Activated CD8-positive, alpha-beta memory T cell treated with anti-CD3 and anti-CD28 coated beads, Interleukin-2, amount 50 U/mL, for 48 hours (primary cell): ENCODE results near the gene CKB.
A peak's percentile ranks its signal among the peaks of the same experiment; 100 is the strongest.

Experiments
- DNase-seq: peaks from one replicate; pipeline ENCODE4 v3.0.0-alpha.2; 2020

CKB gene

DNA sequence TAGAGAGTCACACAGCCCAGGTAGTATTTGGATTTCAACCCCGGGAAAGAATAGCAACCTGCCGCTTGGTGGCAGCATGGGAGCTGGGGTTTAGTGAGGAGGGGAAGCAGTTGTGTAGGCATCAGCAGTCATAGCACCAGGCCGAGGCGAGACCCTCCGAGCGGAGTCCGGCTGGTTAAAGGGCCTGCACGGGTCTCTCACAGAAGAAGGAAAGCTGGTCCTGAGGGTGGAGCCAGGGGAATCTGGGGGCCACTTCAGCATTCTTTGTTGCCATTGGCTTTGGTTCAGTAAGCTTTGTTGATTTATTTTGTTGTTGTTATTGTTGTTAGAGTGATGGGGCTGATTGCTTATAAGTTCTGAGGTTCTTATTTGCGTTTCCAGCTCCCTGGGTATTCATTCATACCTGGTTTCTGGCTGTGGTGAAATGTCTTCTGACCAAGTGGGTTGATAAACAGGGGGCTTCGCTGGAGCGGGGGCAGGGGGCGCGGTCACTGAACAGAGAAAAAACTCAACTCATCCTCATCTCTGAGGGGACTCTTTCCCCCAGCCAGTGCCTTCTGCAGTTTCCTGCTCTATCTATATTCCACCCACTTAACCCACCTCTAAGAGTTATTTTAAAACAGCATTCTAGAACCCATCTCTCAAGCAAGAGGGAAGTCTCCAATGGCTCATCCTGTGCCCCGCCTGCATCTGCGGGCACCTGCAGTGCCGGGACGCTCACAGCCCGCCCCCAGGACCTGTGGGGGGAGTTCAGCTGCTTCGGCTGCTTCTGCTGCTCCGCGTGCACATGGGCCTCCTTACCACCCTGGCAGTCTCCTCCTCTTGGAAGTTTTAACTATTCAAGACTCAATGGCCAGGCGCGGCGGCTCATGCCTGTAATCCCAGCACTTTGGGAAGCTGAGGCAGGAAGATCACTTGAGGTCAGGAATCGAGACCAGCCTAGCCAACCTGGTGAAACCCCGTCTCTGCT lies 11.6 kb downstream of the CKB start:
- DNase-seq: no peak

DNA sequence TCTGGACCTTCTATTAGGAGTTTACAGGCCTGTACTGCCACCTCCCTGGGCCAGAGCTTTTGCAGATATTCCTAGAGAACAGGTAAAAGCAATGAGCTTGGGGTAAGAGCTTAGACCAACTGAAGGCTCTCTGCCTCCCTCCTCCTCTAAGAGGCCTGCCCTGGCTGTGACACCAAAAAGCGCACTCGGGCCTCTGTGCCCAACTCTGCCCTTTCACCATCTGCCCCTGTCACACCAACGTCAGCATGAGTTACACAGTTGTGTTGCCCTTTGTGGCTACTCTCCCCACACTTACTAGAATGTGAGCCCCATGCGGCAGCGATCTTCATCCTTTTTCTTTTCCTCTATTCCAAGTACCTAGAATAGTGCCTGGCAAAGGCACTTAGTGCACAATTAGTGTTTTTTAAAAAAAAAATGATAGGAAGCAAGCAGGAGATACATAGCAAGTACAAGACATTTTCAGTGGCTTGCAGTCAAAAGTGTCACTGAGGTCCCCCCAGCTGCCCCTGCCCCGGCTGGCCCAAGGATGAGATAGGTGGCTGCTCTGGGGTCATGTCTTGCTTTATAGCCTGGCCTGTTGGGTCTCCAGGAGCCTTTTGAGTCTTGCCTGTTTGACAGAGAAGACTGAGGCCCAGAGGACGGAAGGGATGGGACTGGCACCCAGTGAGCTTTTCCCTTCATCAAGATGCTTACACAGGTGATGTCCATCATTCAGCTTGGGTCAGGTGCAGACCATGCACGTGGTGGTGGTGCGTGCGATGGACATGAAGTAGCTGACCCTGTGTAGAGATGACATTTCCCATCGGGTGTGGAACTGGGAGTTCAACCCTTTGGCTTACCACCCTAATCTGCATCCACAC lies 12.5 kb downstream of the CKB start:
- DNase-seq: no peak

DNA sequence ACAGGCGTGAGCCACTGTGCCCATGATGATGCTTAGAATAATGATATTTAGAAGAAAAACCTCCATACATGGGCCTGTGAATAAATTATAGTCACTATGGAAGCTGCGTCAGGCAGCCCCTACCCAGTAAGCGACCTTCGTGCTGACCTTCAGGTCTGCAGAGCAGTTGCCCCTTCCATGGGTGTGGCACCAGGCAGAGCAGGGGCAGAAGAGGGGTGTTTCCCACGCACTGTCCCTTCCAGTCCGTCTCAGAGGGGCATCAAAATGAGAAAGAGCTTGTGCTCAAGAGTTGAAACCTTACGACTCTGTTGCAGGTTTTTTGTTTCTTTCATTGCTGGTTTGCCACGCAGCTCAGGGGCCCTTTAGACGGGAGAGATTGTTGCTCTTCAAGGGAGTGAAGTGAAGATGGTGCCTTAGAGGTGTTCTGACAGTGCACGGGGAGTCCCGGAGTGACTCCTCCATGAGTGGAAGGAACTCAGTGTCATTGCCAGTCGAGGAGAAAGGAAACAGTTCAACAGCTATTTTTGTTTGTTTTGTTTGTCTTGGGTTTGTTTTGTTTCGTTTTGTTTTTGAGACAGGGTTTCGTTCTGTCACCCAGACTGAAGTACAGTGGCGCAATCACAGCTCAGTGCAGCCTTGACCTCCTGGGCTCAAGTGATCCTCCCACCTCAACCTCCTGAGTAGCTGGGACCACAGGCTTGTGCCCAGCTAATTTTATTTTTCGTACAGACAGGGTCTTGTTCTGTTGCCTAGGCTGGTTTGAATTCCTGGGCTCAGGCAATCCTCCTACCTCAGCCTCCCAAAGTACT lies 13.9 kb downstream of the CKB start:
- no peak for DNase-seq

DNA sequence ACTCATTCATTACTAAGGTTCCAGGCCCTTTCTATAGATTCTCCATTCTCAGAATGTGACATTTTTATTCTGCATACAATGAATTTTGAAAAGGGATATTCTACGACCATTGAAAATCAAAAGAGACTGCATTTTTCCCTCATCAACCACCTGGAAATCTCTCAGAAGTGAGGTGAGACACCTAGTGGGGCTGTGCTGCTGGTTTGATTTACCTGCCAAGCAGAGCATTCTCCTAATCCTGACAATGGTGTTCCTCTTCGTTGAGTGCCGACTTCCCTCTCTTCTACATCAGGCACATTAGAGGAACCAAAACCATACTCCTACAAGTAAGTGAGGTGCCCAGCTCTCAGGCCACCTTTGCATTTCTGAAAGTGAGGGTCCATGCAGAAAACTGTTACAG lies 14.9 kb downstream of the CKB start:
- DNase-seq: no peak

DNA sequence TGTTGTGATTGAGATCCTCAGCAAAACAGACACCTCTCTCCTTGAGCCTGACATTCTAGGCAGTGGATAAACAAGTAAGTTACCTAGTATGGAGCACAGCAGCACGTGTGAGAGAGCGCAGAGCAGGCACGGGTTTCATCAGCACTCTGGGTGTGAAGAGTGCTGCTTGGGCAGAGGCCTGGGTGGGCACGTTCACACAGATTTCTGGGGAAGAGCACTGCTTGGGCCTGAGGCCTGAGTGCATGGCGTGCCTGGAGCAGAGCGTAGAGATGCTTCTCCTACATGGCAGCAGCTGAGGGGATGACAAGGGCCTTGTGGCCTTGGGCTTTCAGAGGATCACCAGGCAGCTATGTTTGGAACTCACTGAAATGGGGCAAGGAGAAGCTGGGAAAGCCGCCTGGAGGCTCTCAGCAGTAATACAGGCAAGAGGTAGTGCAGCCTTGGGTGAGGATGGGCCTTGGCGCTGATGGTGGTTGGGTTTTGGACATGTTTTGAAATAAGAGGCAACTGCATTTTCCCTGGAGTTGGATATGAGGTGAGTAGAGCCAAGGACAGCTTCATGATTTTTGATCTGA lies 17.6 kb downstream of the CKB start:
- peak; percentile 33 for DNase-seq

DNA sequence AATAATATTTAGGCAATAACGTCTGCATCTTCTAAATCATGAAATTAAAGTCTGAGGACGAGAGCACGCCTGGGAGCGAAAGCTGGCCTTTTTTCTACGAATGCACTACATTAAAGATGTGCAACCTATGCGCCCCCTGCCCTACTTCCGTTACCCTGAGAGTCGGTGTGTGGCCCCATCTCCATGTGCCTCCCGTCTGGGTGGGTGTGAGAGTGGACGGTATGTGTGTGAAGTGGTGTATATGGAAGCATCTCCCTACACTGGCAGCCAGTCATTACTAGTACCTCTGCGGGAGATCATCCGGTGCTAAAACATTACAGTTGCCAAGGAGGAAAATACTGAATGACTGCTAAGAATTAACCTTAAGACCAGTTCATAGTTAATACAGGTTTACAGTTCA lies 19.3 kb downstream of the CKB start:
- peak; percentile 28 for DNase-seq

DNA sequence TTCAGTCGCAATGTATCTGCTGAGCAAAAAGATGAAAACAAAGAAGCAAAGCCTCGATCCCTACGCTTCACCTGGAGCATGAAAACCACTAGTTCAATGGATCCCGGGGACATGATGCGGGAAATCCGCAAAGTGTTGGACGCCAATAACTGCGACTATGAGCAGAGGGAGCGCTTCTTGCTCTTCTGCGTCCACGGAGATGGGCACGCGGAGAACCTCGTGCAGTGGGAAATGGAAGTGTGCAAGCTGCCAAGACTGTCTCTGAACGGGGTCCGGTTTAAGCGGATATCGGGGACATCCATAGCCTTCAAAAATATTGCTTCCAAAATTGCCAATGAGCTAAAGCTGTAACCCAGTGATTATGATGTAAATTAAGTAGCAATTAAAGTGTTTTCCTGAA lies 19.8 kb downstream of the CKB start:
- DNase-seq: peak; percentile 37

DNA sequence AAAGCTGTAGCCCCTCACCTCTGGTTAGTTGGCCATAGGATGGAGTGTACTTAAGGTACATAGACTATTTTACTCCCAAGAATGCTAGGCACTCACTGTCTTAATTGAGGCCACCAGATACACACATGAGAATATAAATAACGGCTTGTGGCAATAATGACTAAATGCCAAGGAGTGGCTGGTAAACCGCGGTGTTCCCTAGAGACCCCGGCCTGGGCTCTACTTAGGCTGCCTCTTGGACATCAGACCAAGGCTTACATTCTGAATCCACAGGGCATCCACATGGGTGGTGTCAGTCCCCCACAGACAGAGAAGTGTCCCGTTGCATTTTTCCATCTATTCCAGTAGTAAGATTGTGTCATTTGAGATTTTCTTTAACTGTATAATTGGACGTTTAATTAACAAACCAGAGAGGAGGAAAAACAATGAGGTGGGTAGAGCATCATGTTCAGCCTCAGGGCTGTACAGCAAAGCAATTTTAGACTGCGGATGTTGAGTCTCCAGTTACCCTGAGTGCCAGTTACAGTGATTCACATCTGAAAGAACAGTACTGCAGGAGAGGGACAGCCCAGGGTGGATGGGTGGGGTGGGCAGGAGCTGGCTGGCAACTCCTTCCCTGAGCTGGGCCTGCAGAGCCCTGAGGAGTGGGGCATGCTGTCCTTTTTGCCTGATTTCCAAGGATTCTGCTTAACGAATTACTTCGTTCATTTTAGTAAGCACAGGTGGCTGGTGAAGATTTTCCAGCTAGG lies 20.5 kb downstream of the CKB start:
- no peak for DNase-seq

DNA sequence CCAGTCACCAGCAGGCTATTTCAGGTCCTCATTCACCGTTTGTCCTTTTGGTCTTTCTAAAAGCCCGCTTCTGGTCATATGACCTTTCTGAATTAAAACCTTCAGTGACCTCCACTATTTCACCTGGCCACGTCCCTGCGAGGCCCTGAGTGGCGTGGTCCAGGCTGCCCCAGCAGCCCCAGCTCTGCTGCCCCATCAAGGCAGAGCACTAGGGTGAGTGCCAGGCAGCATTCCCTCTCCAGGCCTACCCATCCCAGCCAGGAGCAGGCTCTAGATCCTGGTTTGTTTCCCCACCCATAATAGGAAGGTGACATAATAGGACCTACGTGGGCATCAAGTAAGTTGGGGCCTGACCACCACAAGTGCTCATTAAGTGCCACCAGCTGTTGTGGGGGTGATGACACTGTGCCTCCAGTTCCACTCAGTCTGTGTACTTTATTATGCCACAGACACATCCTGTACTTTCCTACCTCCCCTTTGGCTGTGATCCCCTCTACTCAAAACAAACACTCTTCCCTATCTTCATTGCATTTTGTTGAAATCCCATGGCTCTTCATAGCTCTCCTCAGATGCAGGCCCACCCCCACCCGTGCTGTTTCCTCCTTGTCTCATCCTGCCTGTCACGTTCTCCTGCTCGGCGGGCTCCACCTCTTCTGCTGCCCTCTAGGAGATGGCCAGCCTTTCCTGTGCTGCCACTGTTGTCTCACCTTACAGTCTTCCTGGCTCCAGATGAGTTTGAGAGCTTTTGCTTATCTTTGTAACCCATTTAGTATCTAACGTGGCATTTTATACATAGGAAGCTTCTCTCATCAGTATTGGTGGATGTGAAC lies 21.4 kb downstream of the CKB start:
- DNase-seq: no peak

DNA sequence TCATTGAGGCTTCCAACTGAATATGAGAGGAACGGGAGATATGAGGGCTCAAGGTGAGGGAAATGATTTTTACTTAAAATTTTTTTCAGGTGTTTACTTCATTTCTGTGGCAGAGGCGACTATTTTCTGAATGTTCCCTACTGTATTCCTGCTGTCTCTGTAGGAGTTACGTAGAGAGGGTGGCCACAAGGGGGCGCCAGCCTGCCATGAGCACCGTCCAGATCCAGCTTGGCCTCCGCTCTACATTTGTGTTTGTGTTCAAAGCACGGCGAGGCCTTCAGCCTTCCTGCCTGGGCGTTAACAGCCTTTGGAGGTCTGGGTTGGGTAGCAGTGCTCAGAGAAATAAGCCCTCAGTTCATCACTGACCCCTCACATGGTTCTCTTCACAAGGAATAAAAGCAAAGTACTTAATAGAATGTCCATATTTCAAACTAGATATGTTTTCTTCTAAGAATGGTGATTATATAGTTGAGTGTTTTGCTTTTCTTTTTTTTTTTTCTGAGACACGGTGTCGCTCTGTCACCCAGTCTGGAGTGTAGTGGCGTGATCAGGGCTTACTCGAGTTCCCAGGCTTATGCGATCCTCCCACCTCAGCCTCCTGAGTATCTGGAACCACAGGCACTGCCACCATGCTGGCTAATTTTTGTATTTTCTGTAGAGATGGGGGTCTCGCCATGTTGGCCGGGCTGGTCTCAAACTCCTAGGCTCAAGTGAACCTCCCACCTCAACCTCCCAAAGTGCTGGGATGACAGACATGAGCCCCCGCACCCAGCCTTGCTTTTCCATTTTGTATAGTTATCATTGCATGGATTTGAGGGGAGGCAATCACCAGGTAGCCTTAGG lies 22.3 kb downstream of the CKB start:
- peak; percentile 93 for DNase-seq

DNA sequence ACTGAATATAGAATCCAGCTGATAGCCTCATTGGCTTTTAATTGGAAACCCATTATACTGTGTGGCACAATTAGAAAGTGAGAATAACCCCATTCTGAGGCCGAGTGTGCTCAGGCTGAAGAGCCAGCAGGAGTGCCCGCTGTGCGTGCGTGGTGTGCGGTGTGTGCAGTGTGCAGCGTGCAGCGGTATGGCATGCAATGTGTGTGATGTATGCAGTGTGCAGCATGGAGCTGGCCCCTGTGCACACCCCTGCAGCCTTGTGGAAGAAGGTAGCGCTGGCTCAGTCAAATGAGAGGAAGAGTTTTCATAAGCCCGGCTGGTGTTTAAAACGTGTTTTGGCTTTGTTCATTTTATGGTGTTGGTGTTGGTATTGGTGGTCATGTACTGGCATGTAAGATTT lies 22.9 kb downstream of the CKB start:
- DNase-seq: no peak

DNA sequence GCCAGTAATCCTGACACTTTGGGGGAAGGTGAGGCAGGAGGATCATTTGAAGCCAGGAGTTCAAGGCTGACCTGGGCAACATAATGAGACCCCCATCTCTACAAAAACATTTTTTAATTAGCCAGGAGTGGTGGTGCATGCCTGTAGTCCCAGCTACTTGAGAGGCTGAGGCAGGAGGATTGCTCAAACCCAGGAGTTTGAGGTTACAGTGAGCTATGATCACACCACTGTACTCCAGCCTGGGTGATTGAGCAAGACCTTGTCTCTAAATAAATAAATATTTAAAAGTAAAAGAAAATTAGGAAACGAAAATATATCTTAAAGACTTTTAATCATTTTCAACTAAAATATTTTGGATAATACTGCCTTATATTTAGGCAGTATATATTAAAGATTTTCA lies 25.9 kb downstream of the CKB start:
- no peak for DNase-seq

DNA sequence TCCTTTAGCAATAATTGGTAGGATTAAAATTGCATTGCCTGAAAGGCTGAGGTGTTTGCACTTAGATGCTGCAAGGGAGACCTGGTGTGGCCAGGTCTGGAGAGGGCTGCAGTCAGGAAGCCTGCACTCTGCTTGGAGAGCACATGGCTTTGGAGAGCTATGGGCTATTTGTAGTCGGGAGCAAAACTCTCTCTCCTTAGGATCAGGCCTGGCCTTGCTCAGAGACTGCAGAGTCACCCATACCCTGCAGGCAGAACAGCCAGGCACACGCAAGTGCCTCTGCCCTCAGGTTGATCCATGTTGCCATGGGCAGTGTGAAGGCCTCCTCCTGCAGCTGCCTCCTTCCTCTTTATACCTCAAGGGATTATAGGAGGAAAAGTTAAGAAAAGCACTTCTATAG lies 26.8 kb downstream of the CKB start:
- DNase-seq: no peak

DNA sequence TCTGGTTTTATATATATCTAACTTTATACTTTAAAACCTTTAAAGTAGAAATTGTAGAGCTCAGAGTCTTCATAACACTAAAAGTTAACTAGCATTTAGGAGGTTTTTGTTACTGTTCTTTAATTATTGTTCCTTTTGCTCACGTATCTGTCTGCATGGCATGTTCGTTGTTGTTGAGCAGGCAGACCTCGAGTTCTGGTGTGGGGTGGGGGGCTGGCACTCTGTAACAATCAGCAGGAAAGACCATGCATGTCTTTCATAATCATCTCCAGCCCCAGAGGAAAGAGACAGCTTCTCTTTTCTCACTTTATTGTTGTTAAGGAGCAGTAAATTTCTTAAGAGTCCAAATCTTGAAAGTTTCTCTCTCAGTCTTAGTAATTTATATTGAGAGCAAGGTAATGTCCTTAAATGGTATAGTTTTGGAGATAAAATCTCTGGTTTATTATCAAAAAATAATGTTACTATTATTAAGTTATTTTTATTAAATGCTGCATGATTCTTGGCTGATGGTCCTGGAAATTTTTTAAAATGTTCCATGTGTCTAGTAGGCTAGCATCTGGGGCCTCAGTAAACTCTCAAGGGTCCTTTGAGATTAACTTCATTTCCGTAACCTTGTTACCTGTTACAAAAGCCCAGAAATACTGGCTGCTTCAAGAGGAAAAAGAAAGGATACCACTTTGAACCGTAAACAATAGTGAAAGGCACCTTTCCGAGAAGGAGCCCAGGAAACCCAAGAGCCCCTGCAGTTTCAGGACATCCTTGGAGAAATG lies 30.3 kb downstream of the CKB start:
- no peak for DNase-seq

DNA sequence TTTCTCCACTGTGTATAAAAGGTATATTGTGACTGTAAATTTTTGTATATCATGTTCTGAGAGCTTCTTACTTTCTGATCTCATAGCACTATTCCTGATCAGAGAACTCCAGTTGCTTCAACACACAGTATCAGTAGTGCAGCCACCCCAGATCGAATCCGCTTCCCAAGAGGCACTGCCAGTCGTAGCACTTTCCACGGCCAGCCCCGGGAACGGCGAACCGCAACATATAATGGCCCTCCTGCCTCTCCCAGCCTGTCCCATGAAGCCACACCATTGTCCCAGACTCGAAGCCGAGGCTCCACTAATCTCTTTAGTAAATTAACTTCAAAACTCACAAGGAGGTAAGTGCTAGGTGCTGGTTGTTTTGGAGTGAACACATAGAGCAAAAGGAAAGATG lies 30.9 kb downstream of the CKB start:
- DNase-seq: no peak

DNA sequence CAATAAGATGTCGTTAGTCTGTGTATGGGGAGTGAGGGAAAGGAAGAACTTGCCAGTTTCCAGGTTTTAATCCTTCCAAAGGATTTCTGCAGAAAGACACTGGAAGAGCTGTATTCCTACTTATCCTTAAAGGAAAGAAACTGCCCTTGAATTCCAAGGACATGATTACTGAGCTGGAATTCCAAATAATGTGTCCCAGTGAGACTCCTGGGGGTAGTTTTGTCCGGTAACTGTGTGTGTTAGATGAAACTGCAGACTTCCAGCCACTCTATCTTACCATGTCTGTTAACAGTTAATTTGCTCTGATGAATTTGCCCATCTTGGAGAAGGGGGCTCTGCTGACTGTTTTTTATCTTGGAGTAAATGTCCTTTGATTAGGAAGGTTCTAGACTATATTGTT lies 33.0 kb downstream of the CKB start:
- DNase-seq: no peak

DNA sequence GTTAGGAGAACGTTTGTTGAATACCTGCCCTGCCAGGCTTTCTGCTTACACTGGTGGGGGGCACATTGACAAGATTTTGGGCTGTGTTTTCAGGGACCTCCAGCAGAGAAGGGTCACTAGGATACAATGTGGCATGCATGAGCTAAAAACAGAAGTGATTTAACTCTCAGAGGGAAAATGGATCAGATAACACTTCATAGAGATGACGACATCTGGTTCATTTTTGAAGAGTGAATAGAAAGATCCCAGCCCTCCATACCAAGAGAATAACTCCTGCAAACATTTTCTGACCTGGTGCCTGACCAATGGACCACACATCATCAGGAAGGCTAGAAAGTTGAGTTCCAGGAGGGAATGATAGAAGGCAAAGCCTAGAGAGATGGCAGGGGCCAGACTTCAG lies 33.7 kb downstream of the CKB start:
- no peak for DNase-seq

DNA sequence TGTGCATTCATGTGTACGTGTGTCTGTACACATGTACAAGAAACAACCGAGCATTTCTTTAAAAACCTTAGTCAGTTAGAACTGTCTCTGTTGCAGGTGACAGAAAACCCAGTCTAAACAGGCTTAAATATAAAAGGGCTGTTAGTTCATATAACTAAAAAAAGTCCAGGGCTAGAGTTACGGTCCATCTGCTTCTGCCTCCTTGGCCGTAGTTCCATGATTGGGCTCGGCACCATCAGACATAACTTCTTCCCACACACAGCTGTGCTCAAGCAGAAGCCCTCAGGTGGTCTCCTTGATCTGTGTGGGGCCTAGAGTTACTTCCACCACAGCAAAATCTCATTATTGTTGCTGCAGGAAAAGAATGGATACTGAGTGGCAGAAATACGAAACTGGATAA lies 34.6 kb downstream of the CKB start:
- no peak for DNase-seq

DNA sequence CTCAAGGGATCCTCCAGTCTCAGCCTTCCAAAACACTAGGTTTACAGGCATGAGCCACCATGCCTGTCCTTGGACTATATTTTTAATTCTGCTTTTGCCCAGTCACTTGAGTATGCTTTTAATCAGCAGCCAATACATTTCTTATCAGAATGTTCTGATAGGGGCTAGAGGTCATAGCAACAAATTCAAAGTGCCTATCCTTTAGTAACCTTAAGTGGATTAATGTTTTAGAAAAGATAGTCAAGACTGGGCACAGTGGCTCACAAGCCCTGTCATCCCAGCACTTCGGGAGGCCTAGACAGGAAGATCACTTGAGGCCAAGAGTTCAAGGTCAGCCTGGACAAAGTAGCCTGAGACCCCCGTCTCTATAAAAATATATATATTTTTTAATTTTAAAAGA lies 37.1 kb downstream of the CKB start:
- peak; percentile 4 for DNase-seq
